NCI-H510A (cell line): ENCODE data around the gene ZBTB7B.
A peak's percentile ranks its signal among the peaks of the same experiment; 100 is the strongest.
"Not testable (repeated sequence)": the region's sequence is repeated elsewhere in the genome, so short reads cannot be mapped to it uniquely, and the experiment has no call there.

Source experiments
- DNase-seq: peaks from one replicate; lab custom pipeline; 2025; lab: John Stamatoyannopoulos, UW

Gene ZBTB7B

GRCh38 chr1:154968731-154969130, 33.9 kb upstream of the ZBTB7B start:
- peak; percentile 54 for DNase-seq

- DNase-seq: no peak
These were observed 33.4 kb upstream of the ZBTB7B start for GRCh38 chr1:154969246-154969645.

- DNase-seq: no peak
These were observed 32.6 kb upstream of the ZBTB7B start for GRCh38 chr1:154969860-154970452.

- DNase-seq: peak; percentile 82
These were observed 31.8 kb upstream of the ZBTB7B start, which contains the start of gene SHC1 for GRCh38 chr1:154970631-154971340. TSS of gene SHC1 (minus strand) at chr1:154970747. CDS start at chr1:154970526, 221 bp downstream.

GRCh38 chr1:154971341-154971998, 31.1 kb upstream of the ZBTB7B start:
- DNase-seq: no peak

- DNase-seq: no peak
These were observed 30.4 kb upstream of the ZBTB7B start for GRCh38 chr1:154972213-154972516.

- no peak for DNase-seq
These were observed 29.9 kb upstream of the ZBTB7B start for GRCh38 chr1:154972517-154973343.

GRCh38 chr1:154973344-154974101, 29.1 kb upstream of the ZBTB7B start:
- DNase-seq: peak; percentile 89

- DNase-seq: peak; percentile 98
These were observed 28.3 kb upstream of the ZBTB7B start, which contains the start of gene CKS1B for GRCh38 chr1:154974102-154974807. TSS of gene CKS1B (plus strand) at chr1:154974681. CDS start at chr1:154974746, 65 bp downstream.

- peak; percentile 88 for DNase-seq
These were observed 27.7 kb upstream of the ZBTB7B start for GRCh38 chr1:154974808-154975408.

- DNase-seq: no peak
These were observed 27.1 kb upstream of the ZBTB7B start for GRCh38 chr1:154975409-154976059.

GRCh38 chr1:154977762-154978161, 24.8 kb upstream of the ZBTB7B start:
- DNase-seq: not testable (repeated sequence)

GRCh38 chr1:154978360-154978759, 24.2 kb upstream of the ZBTB7B start:
- no peak for DNase-seq

GRCh38 chr1:154982341-154982740, 20.3 kb upstream of the ZBTB7B start:
- DNase-seq: no peak

GRCh38 chr1:154982897-154983648, 19.5 kb upstream of the ZBTB7B start, which contains the start of gene FLAD1:
TSS of gene FLAD1 (plus strand) at chr1:154983344. CDS start at chr1:154983695, 351 bp downstream.
- DNase-seq: peak; percentile 99

GRCh38 chr1:154983776-154984466, 18.7 kb upstream of the ZBTB7B start:
- DNase-seq: no peak

GRCh38 chr1:154986736-154987135, 15.9 kb upstream of the ZBTB7B start:
- not testable (repeated sequence) for DNase-seq

- no peak for DNase-seq
These were observed 15.3 kb upstream of the ZBTB7B start for GRCh38 chr1:154987326-154987725.
